Spleen (tissue), 11 donors: ENCODE results near the gene RRAGB. TPM values are rescaled to one million over a fixed set of nuclear protein-coding genes. Genes with fewer than 3 reads are reported as not detected.

Experiments used
- DNase-seq: peaks from one replicate; pipeline ENCODE4 v3.0.0-alpha.2; 2020
- H3K27ac ChIP-seq, 8 donors: fragments of 200-600 bp; sonication (generic) in 7 of 8; 1 replicate in 4 of 8; 2 replicates in 4 of 8; pipeline versions ENCODE4 v1.5.0 to v1.8.0; 2016 to 2021; ENCODE audit warnings: inconsistent platforms in 4 of 8, mild to moderate bottlenecking in 4 of 8, moderate library complexity in 1 of 8
- H3K27me3 ChIP-seq, 7 donors: fragments of 200-600 bp; sonication (generic) in 6 of 7; replicated peaks in 1 of 7; 1 replicate in 4 of 7; 2 replicates in 3 of 7; pipeline versions ENCODE4 v1.5.0 to v1.8.0; 2016 to 2021; ENCODE audit warnings: inconsistent platforms in 3 of 7, mild to moderate bottlenecking in 1 of 7
- H3K36me3 ChIP-seq, 6 donors: fragments of 200-600 bp; sonication (generic) in 5 of 6; 1 replicate in 4 of 6; 2 replicates in 2 of 6; pipeline versions ENCODE4 v1.5.0 to v1.8.0; 2016 to 2021; ENCODE audit warnings: inconsistent platforms in 2 of 6
- H3K4me1 ChIP-seq, 6 donors: fragments of 200-600 bp; sonication (generic) in 5 of 6; 1 replicate in 3 of 6; 2 replicates in 3 of 6; pipeline versions ENCODE4 v1.5.0 to v1.8.0; 2016 to 2021; ENCODE audit warnings: inconsistent platforms in 3 of 6
- H3K4me3 ChIP-seq, 8 donors: fragments of 200-600 bp; sonication (generic) in 7 of 8; 1 replicate in 4 of 8; 2 replicates in 4 of 8; pipeline versions ENCODE4 v1.5.0 to v1.8.0; 2016 to 2021; ENCODE audit warnings: inconsistent platforms in 4 of 8, mild to moderate bottlenecking in 4 of 8, moderate library complexity in 2 of 8
- H3K9me3 ChIP-seq, 8 donors: fragments of 200-600 bp; sonication (generic) in 7 of 8; 1 replicate in 4 of 8; 2 replicates in 4 of 8; pipeline versions ENCODE4 v1.5.0 to v1.8.0; 2016 to 2021; ENCODE audit warnings: inconsistent platforms in 4 of 8
- CTCF ChIP-seq, 11 experiments: fragments of 200-600 bp in 7 of 11; fragments of 450-650 bp in 4 of 11; sonication (generic) in 4 of 11; IDR thresholded peaks in 8 of 11; conservative IDR thresholded peaks in 3 of 11; 1 replicate in 7 of 11; 2 replicates in 4 of 11; pipeline versions ENCODE4 v1.4.0 to v1.8.0; 2016 to 2021; ENCODE audit warnings: antibody characterized with exemption in 11 of 11, inconsistent platforms in 4 of 11, mild to moderate bottlenecking in 1 of 11
- POLR2A ChIP-seq, 3 donors: fragments of 450-650 bp; IDR thresholded peaks; one replicate each; pipeline ENCODE4 v1.5.1; 2017; ENCODE audit warnings: antibody characterized with exemption in 3 of 3, mild to moderate bottlenecking in 1 of 3
- POLR2AphosphoS5 ChIP-seq, 3 donors: sonication (generic); formaldehyde crosslinking; IDR thresholded peaks; one replicate each; pipeline ENCODE4 v1.5.1; 2017; ENCODE audit warnings: antibody characterized with exemption in 3 of 3
- WGBS, 5 donors: extraction: QIAGEN DNeasy Blood & Tissue Kit in 3 of 5; methylation state at CpG; one replicate each; pipeline versions ENCODE4 v1.1.5 to v1.1.7; 2013 to 2018; 5-methylcytosine and 5-hydroxymethylcytosine counted together
- intact Hi-C: fragments of 100-400 bp; cut with DNase I; formaldehyde crosslinking; loops from one replicate; pipeline ENCODE4 v1.15.0; 2023; ENCODE audit warnings: low total_unique reads
- polyA plus RNA-seq, 3 donors: library from polyadenylated mRNA; stranded (reverse); fragments of 200-250 nt; gene quantifications; one replicate each; pipeline ENCODE4 v1.2.1, GENCODE V29; 2013
- total RNA-seq, 7 donors: library from RNA; depleted of rRNA in 3 of 7; stranded (reverse); fragments of >200 nt in 3 of 7; fragmentation: NEBNext Ultra II Directional in 4 of 7; extraction: Animal tissue kit (Norgen Biotek cat#: 25700) in 4 of 7; gene quantifications; one replicate each; pipeline versions ENCODE4 v1.1.0 to v1.2.1, GENCODE V29; 2016 to 2021
- donor health status: healthy with polysubstance abuse.
- donor health status: DM: no; HTN: no; CAD: no; lungs with moderate emphysema.
- donor health status: DM: no; HTN: no; CAD: no.
- donor health status: Bipolar disorder and iron deficiency.
- donor health status: healthy.
- donor health status: DM: no; HTN: no; CAD: no.
- donor health status: DM: yes; HTN: yes; CAD: no.

The RRAGB gene
- total and polyA plus RNA-seq, 10 donors, result 16.0 to 30.7 (median 18.3) TPM

DNA sequence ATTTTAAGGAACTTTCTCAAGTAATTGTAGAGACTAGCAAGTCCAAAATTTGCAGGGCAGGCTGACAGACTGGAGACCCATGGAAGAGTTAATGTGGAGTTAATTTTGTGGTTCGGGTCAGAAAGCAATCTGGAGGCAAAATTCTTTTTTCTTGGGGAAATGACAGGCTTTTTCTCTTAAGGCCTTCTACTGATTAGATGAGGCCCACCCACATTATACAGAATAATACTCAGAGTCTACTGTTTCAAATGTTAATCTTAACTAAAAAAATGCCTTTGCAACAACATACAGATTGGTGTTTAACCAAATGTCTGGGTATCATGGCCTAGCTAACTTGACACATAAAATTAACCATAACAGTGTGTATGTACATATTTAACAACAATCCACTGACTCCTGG, 32.7 kb downstream of the RRAGB start:
- Histone ChIP-seq H3K4me3 (no peak overlapping the region), H3K9me3 (no peaks in the 10 kb centered on the region), H3K4me1 (no peaks in the 10 kb centered on the region), H3K36me3 (peaks cover 0 to 73% (median 3%) of the 10 kb centered on the region in 6 donors), H3K27me3 (no peaks in the 10 kb centered on the region), H3K27ac (no peak overlapping the region)
- no peak for DNase-seq
- no peak for TF ChIP-seq POLR2A (IDR thresholded peaks at IDR 0.05)
- no peak for TF ChIP-seq CTCF (IDR thresholded peaks at IDR 0.05 in 8 of 11, conservative IDR thresholded peaks at IDR 0.05 in 3 of 11)
- TF ChIP-seq POLR2AphosphoS5 (IDR thresholded peaks at IDR 0.05), result no peak
- intact Hi-C loops, result no loop called here
- WGBS, 5 donors, result 69 to 93% (median 90%) methylated on average over 1 of the region's 1 CpG

- TF ChIP-seq POLR2AphosphoS5 (IDR thresholded peaks at IDR 0.05) (no peak), POLR2A (IDR thresholded peaks at IDR 0.05) (no peak), CTCF (IDR thresholded peaks at IDR 0.05 in 8 of 11, conservative IDR thresholded peaks at IDR 0.05 in 3 of 11) (no peak)
- Histone ChIP-seq H3K27ac (no peak overlapping the region), H3K4me1 (no peaks in the 10 kb centered on the region), H3K4me3 (no peak overlapping the region), H3K9me3 (no peaks in the 10 kb centered on the region), H3K27me3 (no peaks in the 10 kb centered on the region), H3K36me3 (peaks cover 0 to 84% (median 17%) of the 10 kb centered on the region in 6 donors)
- WGBS, 5 donors, result 51 to 85% (median 78%) methylated on average over 3 of the region's 3 CpGs
- no peak for DNase-seq
- intact Hi-C loops, result no loop called here
Observed at GRCh38 chrX:55754861-55755294, 37.3 kb downstream of the RRAGB start.

DNA sequence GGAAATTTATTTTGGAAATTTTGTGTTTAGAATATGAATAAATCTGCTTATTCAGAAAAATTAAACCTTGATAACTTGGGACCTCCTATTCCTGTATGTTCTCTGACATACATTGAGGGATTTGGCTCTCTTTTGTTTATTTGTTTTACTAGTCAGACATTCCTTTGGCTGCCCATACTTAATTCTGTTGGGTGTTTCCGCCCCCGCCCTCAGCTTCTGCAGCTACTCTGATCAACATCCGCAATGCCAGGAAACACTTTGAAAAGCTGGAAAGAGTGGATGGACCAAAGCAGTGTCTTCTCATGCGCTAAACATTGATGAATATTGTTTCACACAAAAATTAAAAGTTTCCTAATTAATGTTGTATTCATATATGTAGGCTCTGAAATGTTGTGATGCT, 40.5 kb downstream of the RRAGB start:
- Histone ChIP-seq H3K9me3 (no peaks in the 10 kb centered on the region), H3K27ac (no peak overlapping the region), H3K27me3 (no peaks in the 10 kb centered on the region), H3K4me3 (no peak overlapping the region), H3K36me3 (peaks cover 0 to 85% (median 14%) of the 10 kb centered on the region in 6 donors), H3K4me1 (no peaks in the 10 kb centered on the region)
- WGBS, 5 donors, result 73 to 97% (median 96%) methylated on average over 4 of the region's 4 CpGs
- DNase-seq, result no peak
- intact Hi-C loops, result no loop called here
- TF ChIP-seq POLR2A (IDR thresholded peaks at IDR 0.05) (no peak), POLR2AphosphoS5 (IDR thresholded peaks at IDR 0.05) (no peak), CTCF (IDR thresholded peaks at IDR 0.05 in 8 of 11, conservative IDR thresholded peaks at IDR 0.05 in 3 of 11) (no peak)

- Histone ChIP-seq H3K27me3 (no peaks in the 10 kb centered on the region), H3K9me3 (no peaks in the 10 kb centered on the region), H3K4me3 (no peak overlapping the region), H3K36me3 (peaks cover 0 to 70% (median 14%) of the 10 kb centered on the region in 6 donors), H3K27ac (no peak overlapping the region), H3K4me1 (no peaks in the 10 kb centered on the region)
- no peak for TF ChIP-seq POLR2AphosphoS5 (IDR thresholded peaks at IDR 0.05)
- TF ChIP-seq CTCF (IDR thresholded peaks at IDR 0.05 in 8 of 11, conservative IDR thresholded peaks at IDR 0.05 in 3 of 11), result no peak
- no peak for TF ChIP-seq POLR2A (IDR thresholded peaks at IDR 0.05)
- WGBS, 5 donors, result 83 to 96% (median 86%) methylated on average over 1 of the region's 1 CpG
- DNase-seq, result no peak
- intact Hi-C loops, result no loop called here
Observed at GRCh38 chrX:55759478-55759877, 41.9 kb downstream of the RRAGB start.
